HUES48 (cell line): Measurements from ENCODE around the gene DSCAM.
"Not testable (repeated sequence)": the region's sequence is repeated elsewhere in the genome, so short reads cannot be mapped to it uniquely, and the experiment has no call there.

Source experiments
- H3K27ac ChIP-seq: one replicate; pipeline ENCODE4 v1.7.0; 2013; ENCODE audit warnings: low read depth, low read length, inconsistent platforms
- H3K27me3 ChIP-seq: 2 replicates; pipeline ENCODE4 v1.6.1; 2013; ENCODE audit warnings: mild to moderate bottlenecking, low read length; ENCODE audit not compliant: control insufficient read depth, insufficient read depth
- H3K36me3 ChIP-seq: 2 replicates; pipeline ENCODE4 v1.6.1; 2013; ENCODE audit warnings: low read length; ENCODE audit not compliant: control insufficient read depth, insufficient read depth
- H3K4me1 ChIP-seq: 2 replicates; pipeline ENCODE4 v1.6.1; 2013; ENCODE audit warnings: mild to moderate bottlenecking, low read length; ENCODE audit not compliant: control insufficient read depth, insufficient read depth
- H3K4me3 ChIP-seq: 2 replicates; pipeline ENCODE4 v1.5.1; 2013; ENCODE audit warnings: mild to moderate bottlenecking, low read depth, low read length
- H3K9ac ChIP-seq: 2 replicates; pipeline ENCODE4 v1.6.1; 2013; ENCODE audit warnings: mild to moderate bottlenecking, low read depth, low read length, moderate library complexity
- H3K9me3 ChIP-seq: 2 replicates; pipeline ENCODE4 v1.6.1; 2013; ENCODE audit warnings: low read length; ENCODE audit not compliant: control insufficient read depth, insufficient read depth

The DSCAM gene, protein sequence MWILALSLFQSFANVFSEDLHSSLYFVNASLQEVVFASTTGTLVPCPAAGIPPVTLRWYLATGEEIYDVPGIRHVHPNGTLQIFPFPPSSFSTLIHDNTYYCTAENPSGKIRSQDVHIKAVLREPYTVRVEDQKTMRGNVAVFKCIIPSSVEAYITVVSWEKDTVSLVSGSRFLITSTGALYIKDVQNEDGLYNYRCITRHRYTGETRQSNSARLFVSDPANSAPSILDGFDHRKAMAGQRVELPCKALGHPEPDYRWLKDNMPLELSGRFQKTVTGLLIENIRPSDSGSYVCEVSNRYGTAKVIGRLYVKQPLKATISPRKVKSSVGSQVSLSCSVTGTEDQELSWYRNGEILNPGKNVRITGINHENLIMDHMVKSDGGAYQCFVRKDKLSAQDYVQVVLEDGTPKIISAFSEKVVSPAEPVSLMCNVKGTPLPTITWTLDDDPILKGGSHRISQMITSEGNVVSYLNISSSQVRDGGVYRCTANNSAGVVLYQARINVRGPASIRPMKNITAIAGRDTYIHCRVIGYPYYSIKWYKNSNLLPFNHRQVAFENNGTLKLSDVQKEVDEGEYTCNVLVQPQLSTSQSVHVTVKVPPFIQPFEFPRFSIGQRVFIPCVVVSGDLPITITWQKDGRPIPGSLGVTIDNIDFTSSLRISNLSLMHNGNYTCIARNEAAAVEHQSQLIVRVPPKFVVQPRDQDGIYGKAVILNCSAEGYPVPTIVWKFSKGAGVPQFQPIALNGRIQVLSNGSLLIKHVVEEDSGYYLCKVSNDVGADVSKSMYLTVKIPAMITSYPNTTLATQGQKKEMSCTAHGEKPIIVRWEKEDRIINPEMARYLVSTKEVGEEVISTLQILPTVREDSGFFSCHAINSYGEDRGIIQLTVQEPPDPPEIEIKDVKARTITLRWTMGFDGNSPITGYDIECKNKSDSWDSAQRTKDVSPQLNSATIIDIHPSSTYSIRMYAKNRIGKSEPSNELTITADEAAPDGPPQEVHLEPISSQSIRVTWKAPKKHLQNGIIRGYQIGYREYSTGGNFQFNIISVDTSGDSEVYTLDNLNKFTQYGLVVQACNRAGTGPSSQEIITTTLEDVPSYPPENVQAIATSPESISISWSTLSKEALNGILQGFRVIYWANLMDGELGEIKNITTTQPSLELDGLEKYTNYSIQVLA (N-terminal part only)

DNA sequence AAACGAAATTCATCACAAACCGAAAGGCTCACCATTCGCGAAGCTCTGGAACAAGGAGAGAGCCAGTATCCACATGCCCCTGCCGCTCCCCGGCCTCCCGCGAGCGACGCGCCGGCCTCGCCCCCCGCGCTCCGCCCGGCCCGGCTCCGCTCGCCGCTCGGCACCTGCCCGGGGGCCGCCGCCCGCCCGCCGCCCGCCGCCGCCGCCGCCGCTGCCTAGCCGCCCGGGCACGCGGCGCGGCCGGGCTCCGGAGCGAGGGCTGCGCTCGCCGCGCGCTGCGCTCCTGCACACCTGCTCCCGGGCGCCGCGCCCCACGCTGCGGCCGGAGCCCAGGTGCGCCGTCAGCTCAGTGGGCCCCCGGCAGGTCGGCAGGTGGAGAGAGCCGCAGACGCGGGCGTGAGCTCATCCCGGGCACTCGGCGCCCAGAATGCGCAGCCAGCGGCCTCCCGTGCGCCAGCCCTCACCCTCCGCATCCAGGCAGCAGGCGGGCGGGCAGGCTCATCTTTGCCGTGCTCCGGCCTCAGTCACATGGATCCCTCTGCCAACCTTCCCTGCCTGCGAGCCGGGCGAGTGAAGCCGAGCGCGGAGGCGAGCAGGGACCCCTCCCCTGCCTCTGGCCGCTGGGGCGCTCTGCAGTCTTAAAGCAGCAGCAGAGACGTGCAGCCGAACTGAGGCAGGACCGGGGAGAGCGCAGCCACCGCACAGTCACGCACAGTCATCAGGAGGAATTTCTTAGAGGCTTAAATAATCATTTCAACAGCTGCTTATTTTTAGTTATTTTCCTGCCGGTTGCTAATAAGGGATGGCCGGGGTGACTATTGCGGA lies at the start of gene DSCAM:
TSS of gene DSCAM (minus strand) at position 572 of the 825 bp plus-strand sequence. CDS start at position 75, 497 bp downstream.
- peak within 1 kb of the TSS; percentile 67 for H3K4me3 ChIP-seq

DNA sequence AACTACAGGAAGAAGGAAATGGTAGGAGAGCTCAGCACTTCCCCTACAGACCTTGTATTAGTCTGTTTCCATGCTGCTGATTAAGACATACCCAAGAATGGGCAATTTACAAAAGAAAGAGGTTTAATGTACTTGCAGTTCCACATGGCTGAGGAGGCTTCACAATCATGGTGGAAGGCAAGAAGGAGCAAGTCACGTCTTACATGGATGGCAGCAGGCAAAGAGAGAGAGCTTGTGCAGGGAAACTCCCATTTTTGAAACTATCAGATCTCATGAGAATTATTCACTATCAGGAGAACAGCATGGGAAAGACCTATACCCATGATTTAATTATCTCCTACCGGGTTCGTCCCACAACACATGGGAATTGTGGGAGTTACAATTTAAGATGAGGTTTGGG lies 48.7 kb upstream of the DSCAM start:
- peaks cover 25% of the 10 kb centered on the region for H3K9me3 ChIP-seq

More for the DNA sequence above, at the start of gene DSCAM:
- peaks cover 54% of the 10 kb centered on the region for H3K27me3 ChIP-seq
- H3K9me3 ChIP-seq = no peaks in the 10 kb centered on the region
- H3K9ac ChIP-seq = no peak within 1 kb of the TSS
- peaks cover 9% of the 10 kb centered on the region for H3K4me1 ChIP-seq
- no peak within 1 kb of the TSS for H3K27ac ChIP-seq
- H3K36me3 ChIP-seq = no peaks in the 10 kb centered on the region

DNA sequence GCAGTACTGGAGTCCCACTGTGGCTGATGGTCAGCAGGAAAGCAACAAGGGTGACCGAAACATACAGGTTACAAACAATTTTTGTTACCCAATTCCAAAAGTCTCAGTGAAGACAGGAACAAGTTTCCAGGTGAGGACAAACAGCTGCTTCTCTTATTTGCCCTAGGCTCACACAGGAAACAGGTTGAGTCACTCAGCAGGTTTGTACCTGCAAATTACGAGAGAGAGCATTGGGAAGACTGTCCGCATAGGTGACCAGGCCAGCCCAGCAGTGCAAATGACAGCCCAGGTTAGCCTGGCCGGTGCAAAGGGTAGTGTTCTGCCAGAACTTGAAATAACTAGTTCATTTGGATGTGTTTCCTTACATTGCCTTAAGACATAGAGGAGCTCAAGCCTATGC lies 40.0 kb upstream of the DSCAM start:
- Histone ChIP-seq H3K27ac (no peak overlapping the region), H3K9me3 (no peaks in the 10 kb centered on the region), H3K36me3 (no peaks in the 10 kb centered on the region), H3K4me1 (no peaks in the 10 kb centered on the region), H3K4me3 (no peak overlapping the region), H3K27me3 (no peaks in the 10 kb centered on the region), H3K9ac (no peak overlapping the region)

More for the DNA sequence above, 48.7 kb upstream of the DSCAM start:
- not testable (repeated sequence) for H3K27ac ChIP-seq, H3K36me3 ChIP-seq, H3K9ac ChIP-seq, H3K4me3 ChIP-seq, H3K4me1 ChIP-seq, H3K27me3 ChIP-seq

DNA sequence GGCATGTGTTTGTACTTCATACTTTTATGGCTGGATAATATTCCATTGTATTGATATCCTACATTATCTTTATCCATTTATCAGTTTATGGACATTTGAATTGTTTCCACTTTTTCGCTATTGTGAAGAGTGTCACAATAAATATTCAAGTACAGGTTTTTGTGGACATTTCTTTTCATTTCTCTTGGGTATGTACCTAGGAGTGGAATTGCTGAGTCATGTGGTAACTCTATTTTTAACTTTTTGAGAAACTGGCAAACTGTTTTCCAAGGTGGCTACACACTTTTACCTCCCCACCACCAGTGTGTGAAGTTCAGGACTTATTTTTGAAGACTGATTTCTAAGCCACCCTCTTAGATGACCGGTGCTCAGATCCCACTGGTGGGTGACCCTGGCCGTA lies 39.0 kb upstream of the DSCAM start:
- Histone ChIP-seq H3K9ac (no peak overlapping the region), H3K36me3 (no peaks in the 10 kb centered on the region), H3K4me3 (no peak overlapping the region), H3K27ac (no peak overlapping the region), H3K9me3 (no peaks in the 10 kb centered on the region), H3K4me1 (no peaks in the 10 kb centered on the region), H3K27me3 (no peaks in the 10 kb centered on the region)

DNA sequence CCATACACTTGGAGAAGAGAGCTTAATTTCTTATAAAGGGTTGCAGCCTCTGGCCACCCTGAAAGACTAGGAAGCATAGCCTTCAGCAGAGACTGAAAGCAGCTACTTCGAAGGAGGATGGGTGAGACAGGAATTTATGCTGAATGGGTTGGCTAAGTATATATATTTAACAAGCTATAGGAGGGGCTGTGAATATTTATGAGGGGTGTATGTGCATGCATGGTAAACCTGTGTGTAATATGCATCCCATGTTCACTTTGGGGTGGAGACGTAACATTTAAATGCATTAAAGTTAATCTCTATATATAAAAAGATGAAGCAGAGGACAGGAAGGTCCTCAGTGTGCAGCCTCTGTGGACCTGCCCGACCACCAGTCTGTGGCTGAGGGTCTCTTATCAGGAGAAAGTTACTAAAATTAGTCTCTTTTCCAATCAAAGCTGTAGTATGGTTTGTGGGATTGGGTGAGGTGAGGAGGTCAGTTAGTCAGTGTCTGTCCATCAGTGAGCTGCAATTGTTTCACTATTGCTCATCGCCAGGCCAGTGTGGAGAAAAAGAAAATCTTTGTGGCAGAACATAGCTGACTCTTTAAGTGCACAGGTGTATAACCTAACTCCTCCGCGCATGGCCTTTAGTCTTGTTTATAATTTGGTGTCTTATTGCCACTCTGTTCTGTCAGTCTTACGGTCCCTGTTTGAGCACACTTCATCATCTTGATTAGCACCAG lies 35.4 kb upstream of the DSCAM start:
- Histone ChIP-seq H3K27ac (no peak overlapping the region), H3K9ac (no peak overlapping the region), H3K4me1 (no peaks in the 10 kb centered on the region), H3K27me3 (no peaks in the 10 kb centered on the region), H3K36me3 (no peaks in the 10 kb centered on the region), H3K4me3 (no peak overlapping the region), H3K9me3 (no peaks in the 10 kb centered on the region)

DNA sequence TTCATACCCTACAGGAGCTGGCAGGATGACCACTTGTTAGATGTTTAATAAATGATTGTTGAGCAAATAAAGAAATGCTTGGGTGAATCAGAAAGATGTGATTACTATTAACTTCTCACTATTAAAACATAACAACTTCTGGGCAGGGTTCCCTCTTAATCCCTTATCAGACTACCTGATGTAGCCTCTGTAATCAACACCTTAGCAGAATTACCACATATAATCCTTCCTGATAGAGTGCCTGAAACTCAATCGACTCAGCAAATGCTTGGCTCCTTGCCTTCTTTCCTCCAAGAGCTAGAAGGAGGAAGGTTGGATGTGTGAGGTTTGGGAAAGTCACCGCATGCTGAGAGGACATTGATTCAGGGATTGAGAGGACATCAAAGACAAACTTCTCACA lies 34.8 kb upstream of the DSCAM start:
- H3K9ac ChIP-seq = no peak overlapping the region
- H3K27me3 ChIP-seq = no peaks in the 10 kb centered on the region
- H3K4me1 ChIP-seq = no peaks in the 10 kb centered on the region
- no peaks in the 10 kb centered on the region for H3K36me3 ChIP-seq
- no peaks in the 10 kb centered on the region for H3K9me3 ChIP-seq
- H3K4me3 ChIP-seq = no peak overlapping the region
- no peak overlapping the region for H3K27ac ChIP-seq

DNA sequence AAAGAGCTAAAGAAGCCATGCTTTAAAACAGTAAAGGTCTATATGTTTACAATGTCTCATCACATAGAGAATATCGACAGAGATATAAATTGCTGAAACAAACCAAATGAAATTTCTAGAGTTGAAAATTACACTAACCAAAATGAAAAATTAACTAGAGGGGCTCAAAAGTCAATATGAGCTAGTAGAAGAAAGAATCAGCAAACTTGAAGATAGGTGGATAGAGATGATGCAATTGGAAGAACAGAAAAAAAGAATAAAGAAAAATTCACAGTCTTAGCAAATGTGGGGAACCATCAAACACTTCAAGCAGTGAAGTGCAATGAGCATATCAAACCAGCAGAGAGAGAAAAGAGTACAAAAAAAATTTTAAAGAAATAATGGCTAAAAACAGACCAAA lies 24.1 kb upstream of the DSCAM start:
- no peak overlapping the region for H3K4me3 ChIP-seq
- H3K27ac ChIP-seq = no peak overlapping the region
- H3K36me3 ChIP-seq = no peaks in the 10 kb centered on the region
- H3K27me3 ChIP-seq = no peaks in the 10 kb centered on the region
- H3K4me1 ChIP-seq = no peaks in the 10 kb centered on the region
- no peak overlapping the region for H3K9ac ChIP-seq
- peaks cover 4% of the 10 kb centered on the region; the same call in 1 of the 2 replicates for H3K9me3 ChIP-seq

DNA sequence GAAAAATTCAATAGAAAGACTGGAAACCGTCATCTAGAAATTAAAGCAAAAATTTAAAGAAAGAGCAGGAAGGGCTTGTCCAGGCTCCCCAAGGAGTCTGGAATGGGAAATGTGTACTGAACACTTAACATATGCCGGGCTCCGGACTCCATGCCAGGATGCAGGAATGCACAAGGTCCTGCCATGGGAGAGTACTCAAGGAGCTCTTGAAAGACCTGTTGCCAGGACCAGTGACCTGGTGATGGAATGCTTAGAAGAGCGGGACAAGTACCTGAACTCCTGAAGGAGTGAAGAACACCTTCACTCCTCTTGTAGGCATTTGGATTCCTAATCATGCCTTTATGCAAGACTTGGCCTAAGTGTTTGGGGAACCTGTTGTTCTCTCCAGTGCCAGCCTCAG lies 16.9 kb upstream of the DSCAM start:
- Histone ChIP-seq H3K9ac (no peak overlapping the region), H3K36me3 (no peaks in the 10 kb centered on the region), H3K4me1 (peaks cover 23% of the 10 kb centered on the region), H3K4me3 (no peak overlapping the region), H3K27ac (no peak overlapping the region), H3K27me3 (no peaks in the 10 kb centered on the region), H3K9me3 (peaks cover 4% of the 10 kb centered on the region; the same call in 1 of the 2 replicates)

DNA sequence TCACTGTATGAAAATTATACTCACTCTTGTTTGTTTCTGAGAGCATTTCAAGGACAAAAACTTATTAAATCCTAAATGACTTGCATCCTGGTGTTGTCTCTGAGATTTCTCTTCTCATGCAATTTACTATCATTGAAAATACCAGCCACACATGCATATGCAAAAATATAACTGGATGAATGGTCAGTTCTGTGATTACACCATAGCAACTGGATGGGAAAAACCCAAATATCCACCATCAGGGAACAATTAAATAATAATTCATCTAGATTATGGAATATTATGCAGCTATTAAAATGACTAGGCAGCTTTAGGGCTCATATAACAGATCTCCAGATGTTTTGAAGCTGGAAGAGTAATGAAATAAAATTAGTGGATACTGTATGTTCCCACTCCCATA lies 11.6 kb upstream of the DSCAM start:
- no peak overlapping the region for H3K9ac ChIP-seq
- H3K27me3 ChIP-seq = no peaks in the 10 kb centered on the region
- no peaks in the 10 kb centered on the region for H3K36me3 ChIP-seq
- no peak overlapping the region for H3K4me3 ChIP-seq
- H3K4me1 ChIP-seq = peaks cover 7% of the 10 kb centered on the region; the same call in 1 of the 2 replicates
- H3K27ac ChIP-seq = no peak overlapping the region
- no peaks in the 10 kb centered on the region; the same call in 1 of the 2 replicates for H3K9me3 ChIP-seq
